Measurements from ENCODE around the gene CORIN.

The CORIN gene

DNA sequence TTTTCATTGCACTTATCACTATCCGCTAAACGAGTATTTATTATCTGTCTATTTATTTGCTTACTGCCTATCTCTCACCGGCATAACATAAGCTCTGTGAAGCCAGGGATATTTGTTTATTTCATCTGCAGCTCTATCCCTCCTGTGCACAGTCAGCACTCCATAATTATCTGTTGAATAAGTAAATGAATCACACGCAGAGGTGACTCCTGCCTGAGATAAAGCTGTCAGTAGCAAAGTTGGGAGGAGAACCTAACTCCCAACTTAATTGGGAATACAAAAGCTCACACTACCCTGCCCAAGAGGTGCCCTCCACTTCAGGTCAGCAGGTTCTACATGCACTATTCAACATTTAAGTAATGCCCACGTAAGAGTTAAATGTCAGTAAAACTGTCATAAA, 85.7 kb downstream of the CORIN start:
- CTCF ChIA-PET: no interaction called here
- POLR2A ChIA-PET: no interaction called here
- TF ChIP-seq, protein P1, sequence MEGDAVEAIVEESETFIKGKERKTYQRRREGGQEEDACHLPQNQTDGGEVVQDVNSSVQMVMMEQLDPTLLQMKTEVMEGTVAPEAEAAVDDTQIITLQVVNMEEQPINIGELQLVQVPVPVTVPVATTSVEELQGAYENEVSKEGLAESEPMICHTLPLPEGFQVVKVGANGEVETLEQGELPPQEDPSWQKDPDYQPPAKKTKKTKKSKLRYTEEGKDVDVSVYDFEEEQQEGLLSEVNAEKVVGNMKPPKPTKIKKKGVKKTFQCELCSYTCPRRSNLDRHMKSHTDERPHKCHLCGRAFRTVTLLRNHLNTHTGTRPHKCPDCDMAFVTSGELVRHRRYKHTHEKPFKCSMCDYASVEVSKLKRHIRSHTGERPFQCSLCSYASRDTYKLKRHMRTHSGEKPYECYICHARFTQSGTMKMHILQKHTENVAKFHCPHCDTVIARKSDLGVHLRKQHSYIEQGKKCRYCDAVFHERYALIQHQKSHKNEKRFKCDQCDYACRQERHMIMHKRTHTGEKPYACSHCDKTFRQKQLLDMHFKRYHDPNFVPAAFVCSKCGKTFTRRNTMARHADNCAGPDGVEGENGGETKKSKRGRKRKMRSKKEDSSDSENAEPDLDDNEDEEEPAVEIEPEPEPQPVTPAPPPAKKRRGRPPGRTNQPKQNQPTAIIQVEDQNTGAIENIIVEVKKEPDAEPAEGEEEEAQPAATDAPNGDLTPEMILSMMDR (IDR thresholded peaks at IDR 0.05; ENCODE audit: insufficient read depth, low read length, missing control alignments): no peak
- no peak overlapping the region for H3K4me3 ChIP-seq (ENCODE audit: low read depth, low read length)
- DNase-seq (ENCODE audit: low read depth, low spot score): no peak

DNA sequence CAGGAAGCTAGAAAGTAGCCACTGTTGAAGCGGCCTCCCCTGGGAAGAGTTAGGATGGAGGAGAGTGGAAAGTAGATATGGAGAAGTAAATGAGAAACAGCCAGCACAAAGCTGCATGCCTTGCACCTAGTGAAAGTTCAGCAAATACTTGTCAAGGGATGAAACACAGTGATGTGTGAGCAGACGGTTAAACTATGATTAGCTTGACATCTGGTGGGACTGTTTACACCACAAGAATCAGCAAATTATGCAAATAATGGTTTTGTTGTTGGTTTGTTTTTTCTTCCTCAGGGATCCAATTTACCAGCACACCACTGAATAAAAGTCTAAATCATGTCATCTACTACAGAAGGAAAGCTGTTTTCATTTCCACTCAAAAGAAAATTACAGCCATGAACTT, 87.1 kb downstream of the CORIN start:
- ChIA-PET POLR2A (no interaction called here), CTCF (interaction anchor here (0.8 kb wide), 1 partner anchor 10 kb away, joined by 3 read pairs; no protein-coding TSS in a partner anchor)
- H3K4me3 ChIP-seq (ENCODE audit: low read depth, low read length): no peak overlapping the region
- TF ChIP-seq, protein P1 (IDR thresholded peaks at IDR 0.05; ENCODE audit: insufficient read depth, low read length, missing control alignments): no peak
- DNase-seq (ENCODE audit: low read depth, low spot score): no peak

DNA sequence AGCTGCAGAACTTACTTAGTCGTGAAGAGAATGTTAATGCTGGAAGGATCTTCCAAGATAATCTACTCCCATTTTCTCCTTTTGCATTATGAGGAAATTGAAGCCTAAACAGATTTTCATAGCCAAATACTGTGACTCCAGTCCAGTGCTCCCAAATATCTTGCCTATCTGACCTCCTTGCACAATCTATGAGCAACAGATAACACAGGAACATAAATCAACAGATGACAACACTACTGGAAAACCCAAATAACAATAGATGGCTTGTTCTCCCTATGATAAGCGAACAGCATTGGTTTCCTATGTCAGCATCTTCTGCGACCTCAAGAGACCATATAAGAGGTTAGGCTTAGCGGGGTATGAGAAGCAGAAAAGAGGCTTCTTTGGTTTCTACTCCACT, 88.0 kb downstream of the CORIN start:
- CTCF ChIA-PET: no interaction called here
- no peak overlapping the region for H3K4me3 ChIP-seq (ENCODE audit: low read depth, low read length)
- DNase-seq (ENCODE audit: low read depth, low spot score): no peak
- TF ChIP-seq, protein P1 (IDR thresholded peaks at IDR 0.05; ENCODE audit: insufficient read depth, low read length, missing control alignments): no peak
- POLR2A ChIA-PET: no interaction called here

DNA sequence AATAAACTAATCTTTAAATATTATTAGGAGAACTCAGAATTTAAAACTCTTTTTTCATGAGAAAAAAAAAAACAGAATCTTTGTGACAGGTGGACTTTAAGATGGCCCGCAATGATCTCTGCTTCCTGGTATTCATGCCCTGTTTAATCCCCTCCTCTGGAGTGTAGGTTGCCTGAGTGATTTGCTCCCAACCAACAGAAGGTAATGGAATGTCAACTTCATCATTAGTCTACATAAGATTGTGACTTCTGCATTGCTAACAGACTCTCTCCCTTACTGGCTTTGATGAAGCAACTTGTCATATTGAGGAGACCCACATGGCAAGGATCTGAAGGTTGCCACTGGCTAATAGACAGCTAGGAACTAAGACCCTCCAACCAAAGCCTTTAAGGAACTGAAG, 88.8 kb downstream of the CORIN start:
- CTCF ChIA-PET: no interaction called here
- POLR2A ChIA-PET: no interaction called here
- TF ChIP-seq, protein P1 (IDR thresholded peaks at IDR 0.05; ENCODE audit: insufficient read depth, low read length, missing control alignments): no peak
- no peak overlapping the region for H3K4me3 ChIP-seq (ENCODE audit: low read depth, low read length)
- DNase-seq (ENCODE audit: low read depth, low spot score): no peak

DNA sequence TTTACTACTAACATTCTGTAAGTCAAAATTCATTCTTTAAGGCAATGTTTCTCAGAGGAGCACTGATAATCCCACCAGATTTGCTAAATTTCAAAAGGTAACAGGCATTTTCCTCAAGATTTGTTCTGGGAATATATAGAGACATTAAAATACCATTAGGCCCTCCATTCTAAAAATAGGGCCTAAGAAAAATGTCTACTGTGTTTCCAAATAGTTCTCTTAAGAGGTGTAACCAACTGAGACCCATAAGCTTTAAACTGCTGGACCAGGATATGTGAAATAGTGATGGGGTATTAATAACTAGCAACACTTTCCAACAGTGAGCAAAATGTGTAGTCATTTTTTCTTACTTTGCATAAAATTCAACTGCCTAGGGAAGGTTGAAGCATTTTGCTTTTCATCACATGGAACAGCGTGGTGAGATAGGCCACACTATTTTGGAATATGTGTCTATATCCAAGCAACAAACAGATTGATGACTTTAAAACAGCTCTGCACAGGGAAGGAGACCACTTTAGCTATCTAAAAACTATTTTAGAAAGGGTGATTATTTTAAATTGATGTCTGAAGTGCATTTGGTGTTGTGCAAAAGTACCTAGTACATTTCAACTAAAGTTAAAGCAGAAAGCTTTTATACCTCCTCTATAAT, 89.9 kb downstream of the CORIN start:
- ChIA-PET CTCF (interaction anchor here (0.7 kb wide), 2 partner anchors 23 to 115 kb away, joined by 3 read pairs; no protein-coding TSS in a partner anchor), POLR2A (no interaction called here)
- TF ChIP-seq, protein P1 (IDR thresholded peaks at IDR 0.05; ENCODE audit: insufficient read depth, low read length, missing control alignments): no peak
- DNase-seq (ENCODE audit: low read depth, low spot score): no peak
- no peak overlapping the region for H3K4me3 ChIP-seq (ENCODE audit: low read depth, low read length)

DNA sequence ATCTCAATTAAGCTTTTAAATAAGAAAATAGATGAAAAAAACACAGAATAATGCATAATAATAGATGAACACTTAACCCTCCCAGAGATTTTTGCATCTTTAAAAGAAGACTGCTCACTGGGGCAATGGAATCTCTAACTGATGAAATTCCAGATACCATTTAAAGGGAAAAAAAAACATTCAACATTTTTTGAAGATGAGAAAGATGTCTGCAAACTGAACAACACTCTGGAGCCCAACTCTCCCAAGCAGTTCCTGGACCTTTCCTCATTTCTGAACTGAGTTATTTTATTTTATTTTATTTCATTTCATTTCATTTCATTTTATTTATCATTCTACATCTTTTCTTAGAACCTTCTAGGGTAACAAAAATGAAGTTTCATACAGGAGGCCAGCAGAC, 90.7 kb downstream of the CORIN start:
- H3K4me3 ChIP-seq (ENCODE audit: low read depth, low read length): no peak overlapping the region
- ChIA-PET CTCF (interaction anchor here (0.7 kb wide), 1 partner anchor 22 kb away, joined by 3 read pairs; no protein-coding TSS in a partner anchor), POLR2A (no interaction called here)
- TF ChIP-seq, protein P1 (IDR thresholded peaks at IDR 0.05; ENCODE audit: insufficient read depth, low read length, missing control alignments): no peak
- no peak for DNase-seq (ENCODE audit: low read depth, low spot score)

Data from AG04449 (cell line).